ENCODE results near the gene NCOA1.

- TF ChIP-seq ZFP3 (CRISPR knock-in tag; IDR thresholded peaks at IDR 0.05) (no peak), OSR1 (CRISPR knock-in tag; IDR thresholded peaks at IDR 0.05) (no peak), TOX (CRISPR knock-in tag; IDR thresholded peaks at IDR 0.05; ENCODE audit: borderline replicate concordance) (no peak), CREB5 (CRISPR knock-in tag; IDR thresholded peaks at IDR 0.05; ENCODE audit: low read depth) (no peak), ARNTL (CRISPR knock-in tag; IDR thresholded peaks at IDR 0.05; ENCODE audit: borderline replicate concordance, low read depth) (no peak), CSDC2 (CRISPR knock-in tag; IDR thresholded peaks at IDR 0.05) (no peak), ZFP30 (CRISPR knock-in tag; IDR thresholded peaks at IDR 0.05) (no peak), GLIS3 (CRISPR knock-in tag; IDR thresholded peaks at IDR 0.05) (no peak)
Observed at GRCh38 chr2:24509840-24510239, 18.8 kb downstream of the NCOA1 start.

Measured in SK-N-SH treated with all-trans-retinoic acid at 6 μM for 48 hours (cell line).